HUES64 (cell line): ENCODE results near the gene MYOCD.

Experiments
- H3K27ac ChIP-seq: 2 replicates; pipeline ENCODE4 v1.7.0; 2013; ENCODE audit warnings: low read depth, low read length, inconsistent platforms
- H3K27me3 ChIP-seq: 2 replicates; pipeline ENCODE4 v1.6.1; 2013; ENCODE audit warnings: mild to moderate bottlenecking, low read length; ENCODE audit not compliant: insufficient read depth
- H3K36me3 ChIP-seq: 2 replicates; pipeline ENCODE4 v1.6.1; 2013; ENCODE audit warnings: mild to moderate bottlenecking, low read length; ENCODE audit not compliant: insufficient read depth
- H3K4me1 ChIP-seq: 2 replicates; pipeline ENCODE4 v1.6.1; 2013; ENCODE audit warnings: mild to moderate bottlenecking, low read length, moderate library complexity; ENCODE audit not compliant: insufficient read depth
- H3K4me3 ChIP-seq: 2 replicates; pipeline ENCODE4 v1.5.1; 2013; ENCODE audit warnings: mild to moderate bottlenecking, low read length, moderate library complexity
- H3K9ac ChIP-seq: 2 replicates; pipeline ENCODE4 v1.6.1; 2013; ENCODE audit warnings: mild to moderate bottlenecking, low read depth, low read length
- H3K9me3 ChIP-seq: 2 replicates; pipeline ENCODE4 v1.6.1; 2013; ENCODE audit warnings: low read depth, low read length; ENCODE audit not compliant: insufficient read depth
- WGBS: fragments of 150-250, 120-280 bp; methylation state at CpG from one replicate; pipeline ENCODE4 v1.1.7; 2013; ENCODE audit warnings: missing lambda C conversion rate; 5-methylcytosine and 5-hydroxymethylcytosine counted together

Gene MYOCD

DNA sequence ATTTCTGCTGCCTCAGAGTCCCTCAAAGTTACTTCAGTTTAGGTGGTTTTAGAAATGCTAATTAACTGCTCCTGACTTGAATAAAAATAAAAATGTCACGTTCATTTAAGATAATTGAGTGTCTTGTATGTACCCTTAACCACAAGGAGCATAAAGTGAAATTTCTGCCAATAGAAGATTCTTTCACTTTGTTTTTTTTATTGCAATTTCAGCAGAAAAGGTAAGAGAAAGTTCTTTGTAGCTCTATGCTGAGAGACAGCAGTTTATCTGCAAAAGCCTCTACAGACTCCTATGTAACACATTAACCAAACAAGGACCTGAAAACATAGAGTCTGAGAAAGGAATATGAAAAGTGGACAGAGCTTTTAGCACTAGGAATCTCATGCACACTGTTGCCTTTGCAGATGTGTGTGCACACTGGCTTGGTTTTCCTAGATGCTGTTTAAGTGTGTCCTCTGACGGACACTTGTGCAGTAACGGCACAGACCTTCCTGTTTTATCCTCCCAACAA lies 135.2 kb downstream of the MYOCD start:
- Histone ChIP-seq H3K9me3 (no peaks in the 10 kb centered on the region; the same call in 1 of the 2 replicates), H3K36me3 (no peaks in the 10 kb centered on the region), H3K4me1 (0 out of 2 replicates have a peak, but pooled peaks cover 3% of the 10 kb centered on the region), H3K4me3 (no peak overlapping the region), H3K27me3 (no peaks in the 10 kb centered on the region), H3K9ac (no peak overlapping the region), H3K27ac (no peak overlapping the region)
- 72% methylated on average over 3 of the region's 3 CpGs for WGBS

DNA sequence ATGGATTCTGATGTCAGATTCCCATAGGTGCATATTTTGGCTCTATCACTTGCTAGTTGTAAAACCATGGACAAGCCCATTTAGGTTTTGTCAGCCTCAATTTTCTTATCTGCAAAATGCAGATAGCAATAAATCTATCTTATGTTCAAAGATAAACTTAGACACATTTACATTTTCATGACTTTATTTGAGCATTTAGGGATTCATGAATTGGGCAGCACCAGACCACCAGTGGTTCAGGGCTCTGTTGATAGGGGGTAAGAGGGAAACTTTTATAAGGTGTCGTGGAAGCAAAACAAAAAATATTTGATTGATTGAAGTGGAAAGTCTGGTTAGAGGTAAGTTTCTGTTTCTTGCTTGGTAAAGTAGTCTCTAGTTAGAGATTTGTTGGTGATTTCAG lies 140.9 kb downstream of the MYOCD start:
- H3K4me3 ChIP-seq, result no peak overlapping the region
- H3K27me3 ChIP-seq, result no peaks in the 10 kb centered on the region
- 93% methylated on average over 1 of the region's 1 CpG for WGBS
- peaks cover 15% of the 10 kb centered on the region for H3K9me3 ChIP-seq
- no peaks in the 10 kb centered on the region for H3K36me3 ChIP-seq
- H3K9ac ChIP-seq, result no peak overlapping the region
- H3K4me1 ChIP-seq, result no peaks in the 10 kb centered on the region
- H3K27ac ChIP-seq, result no peak overlapping the region

DNA sequence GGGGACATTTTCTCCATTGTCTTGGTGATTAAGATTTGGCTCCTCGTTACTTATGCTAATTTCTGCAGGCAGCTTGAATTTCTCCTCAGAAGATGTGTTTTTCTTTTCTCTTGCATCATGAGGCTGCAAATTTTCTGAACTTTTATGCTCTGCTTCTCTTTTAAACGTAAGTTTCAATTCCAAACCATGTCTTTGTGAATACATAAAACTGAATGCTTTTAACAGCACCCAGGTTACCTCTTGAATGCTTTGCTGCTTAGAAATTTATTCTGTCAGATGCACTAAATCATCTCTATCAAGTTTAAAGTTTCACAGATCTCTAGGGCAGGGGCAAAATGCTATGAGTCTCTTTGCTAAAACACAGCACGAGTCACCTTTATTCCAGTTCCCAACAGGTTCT lies 143.0 kb downstream of the MYOCD start:
- Histone ChIP-seq H3K27ac (no peak overlapping the region), H3K27me3 (no peaks in the 10 kb centered on the region), H3K9me3 (peaks cover 15% of the 10 kb centered on the region), H3K36me3 (no peaks in the 10 kb centered on the region), H3K4me1 (no peaks in the 10 kb centered on the region), H3K4me3 (no peak overlapping the region), H3K9ac (no peak overlapping the region)
- 92% methylated on average over 3 of the region's 3 CpGs for WGBS

DNA sequence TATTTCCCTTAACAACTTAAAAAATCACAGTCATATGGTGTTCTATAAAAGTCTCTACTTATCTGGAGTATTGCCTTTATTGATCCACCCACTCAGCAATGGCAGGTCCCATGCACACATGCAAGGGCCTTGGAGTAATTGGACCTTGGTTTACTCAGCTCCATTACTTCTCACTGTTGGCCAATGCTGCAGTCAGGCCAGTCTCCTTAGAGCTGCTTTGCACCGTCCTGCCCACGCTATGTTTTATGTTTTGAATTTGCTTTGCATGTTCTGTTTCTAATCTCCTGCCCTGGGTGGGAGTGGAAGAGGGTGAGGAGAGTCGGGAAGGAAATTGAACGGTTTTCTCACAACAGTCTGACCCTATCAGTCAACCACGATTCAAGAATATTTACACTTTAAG lies 147.2 kb downstream of the MYOCD start:
- H3K4me1 ChIP-seq, result no peaks in the 10 kb centered on the region
- H3K4me3 ChIP-seq, result no peak overlapping the region
- no peak overlapping the region for H3K27ac ChIP-seq
- 85% methylated on average over 3 of the region's 5 CpGs for WGBS
- H3K9ac ChIP-seq, result no peak overlapping the region
- no peaks in the 10 kb centered on the region for H3K36me3 ChIP-seq
- peaks cover 14% of the 10 kb centered on the region for H3K9me3 ChIP-seq
- H3K27me3 ChIP-seq, result no peaks in the 10 kb centered on the region

DNA sequence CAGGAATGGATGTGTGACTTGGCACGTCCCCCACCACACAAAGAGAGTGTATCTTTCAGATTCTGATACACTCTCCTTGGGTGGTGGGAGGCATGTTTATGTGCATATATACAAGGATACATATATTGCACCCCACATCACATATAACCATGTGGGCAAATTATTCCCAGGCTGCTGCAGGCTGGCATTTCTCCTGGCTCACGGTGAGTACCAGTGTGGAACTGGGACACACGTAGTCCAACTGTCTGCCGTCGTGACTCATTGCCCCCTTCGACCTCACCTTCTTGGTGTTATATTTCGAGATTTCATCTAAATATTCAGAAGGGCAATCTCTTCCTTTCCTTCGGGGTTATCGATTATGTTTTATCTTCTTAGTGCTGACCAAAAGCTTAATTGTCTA lies 148.0 kb downstream of the MYOCD start:
- Histone ChIP-seq H3K9ac (no peak overlapping the region), H3K9me3 (peaks cover 13% of the 10 kb centered on the region; the same call in 1 of the 2 replicates), H3K36me3 (no peaks in the 10 kb centered on the region), H3K4me1 (no peaks in the 10 kb centered on the region), H3K27me3 (no peaks in the 10 kb centered on the region), H3K4me3 (no peak overlapping the region), H3K27ac (no peak overlapping the region)
- WGBS, result 98% methylated on average over 8 of the region's 9 CpGs

DNA sequence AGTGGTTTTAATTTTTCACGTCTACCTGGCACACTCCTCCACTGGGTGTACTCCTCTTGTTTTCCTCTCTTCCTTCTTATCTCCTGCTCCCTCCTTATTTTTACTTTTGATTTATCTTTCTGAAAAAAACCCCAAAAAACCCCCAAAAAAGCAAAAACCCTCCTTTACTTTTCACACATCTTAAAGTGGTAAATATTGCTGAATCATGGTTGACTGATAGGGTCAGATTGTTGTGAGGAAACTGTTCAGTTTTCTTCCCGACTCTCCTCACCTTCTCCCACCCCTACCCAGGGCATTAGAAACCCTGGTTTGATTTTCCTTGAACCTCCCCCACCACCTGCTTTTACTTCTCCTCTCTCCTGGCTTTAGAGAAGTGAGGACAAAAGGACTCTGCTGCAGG lies 149.0 kb downstream of the MYOCD start:
- Histone ChIP-seq H3K9me3 (peaks cover 9% of the 10 kb centered on the region; the same call in 1 of the 2 replicates), H3K36me3 (no peaks in the 10 kb centered on the region), H3K27me3 (no peaks in the 10 kb centered on the region), H3K4me1 (no peaks in the 10 kb centered on the region), H3K27ac (no peak overlapping the region), H3K9ac (no peak overlapping the region), H3K4me3 (no peak overlapping the region)
- WGBS, result 80% methylated on average over 2 of the region's 2 CpGs

DNA sequence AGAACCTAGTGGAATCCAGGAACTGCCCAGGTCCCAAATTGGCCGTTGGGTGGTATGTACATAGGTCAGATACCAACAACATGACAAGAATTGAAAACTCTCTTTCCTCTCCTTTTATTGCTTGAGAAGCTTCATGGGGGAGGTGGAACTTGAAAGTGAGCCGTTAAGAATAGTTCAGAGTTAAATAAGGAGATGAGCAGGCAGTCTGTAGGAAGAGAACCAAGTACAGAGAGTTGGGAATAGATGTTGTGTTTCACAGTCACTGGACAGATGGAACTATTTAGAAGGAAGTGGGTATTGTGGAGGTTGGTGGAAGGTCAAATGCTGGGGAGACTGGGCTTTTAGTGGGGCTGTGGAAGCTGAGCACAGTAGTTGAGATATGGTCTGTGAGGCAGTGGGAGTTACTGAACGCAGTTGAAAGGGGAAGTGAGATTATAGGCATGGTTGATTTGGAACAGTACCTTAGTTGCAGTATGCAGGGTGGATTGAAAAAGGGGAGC lies 150.0 kb downstream of the MYOCD start:
- Histone ChIP-seq H3K27ac (no peak overlapping the region), H3K4me3 (no peak overlapping the region), H3K9ac (no peak overlapping the region), H3K4me1 (no peaks in the 10 kb centered on the region), H3K36me3 (no peaks in the 10 kb centered on the region), H3K9me3 (peaks cover 9% of the 10 kb centered on the region; the same call in 1 of the 2 replicates), H3K27me3 (no peaks in the 10 kb centered on the region)
- 86% methylated on average over 3 of the region's 3 CpGs for WGBS
